ENCODE measurements around the gene CWC25. TPM values are rescaled to one million over a fixed set of nuclear protein-coding genes. Genes with fewer than 3 reads are reported as not detected.

CWC25 gene
- total and polyA plus RNA-seq, 9 of the 15 experiments (the other 6 are each of a cell fraction or from before 2014, with no cell fraction given) = 16.5 to 27.4 (median 23.0) TPM

- Histone ChIP-seq H4K20me1 (replicated peaks; ENCODE audit: control insufficient read depth, insufficient read depth, low read length) (peaks cover 55% of the 10 kb centered on the region), H3K9ac (ENCODE audit: insufficient read depth in 1 of 2, low read depth in 2 of 2, low read length in 2 of 2) (peak overlapping the region in 1 of 2 experiments; percentile 78; a peak in 2 of 4 replicates), H3K9me1 (ENCODE audit: control insufficient read depth, insufficient read depth, low read length) (peaks cover 17% of the 10 kb centered on the region), H3K27ac (ENCODE audit: extremely low read depth, low read depth, low read length) (no peak overlapping the region), H3K79me2 (ENCODE audit: control insufficient read depth, insufficient read depth, low read length) (peaks cover 76% of the 10 kb centered on the region), H3K36me3 (ENCODE audit: control insufficient read depth, insufficient read depth, low read length) (peaks cover 52% of the 10 kb centered on the region), H3K27me3 (ENCODE audit: control insufficient read depth in 2 of 2, insufficient read depth in 2 of 2, low read length in 2 of 2) (no peaks in the 10 kb centered on the region), H3K4me1 (replicated peaks in 1 of 2; ENCODE audit: control insufficient read depth in 2 of 2, insufficient read depth in 2 of 2, low read length in 2 of 2) (peaks cover 17 to 47% of the 10 kb centered on the region in 2 experiments), H2AFZ (ENCODE audit: low read depth, low read length) (no peak overlapping the region), H3K9me3 (replicated peaks; ENCODE audit: control insufficient read depth, insufficient read depth, low read depth, low read length) (no peaks in the 10 kb centered on the region), H3K4me2 (ENCODE audit: insufficient read depth, low read length) (no peak overlapping the region), H3K4me3 (no peak overlapping the region)
- ATAC-seq (no peak), FAIRE-seq (no peak), DNase-seq (ENCODE audit: extremely low read depth in 1 of 4, low spot score in 3 of 4) (no peak)
- 74% methylated on average over 9 of the region's 9 CpGs for WGBS (ENCODE audit: insufficient coverage, low coverage, missing lambda C conversion rate)
- ChIA-PET CTCF (ENCODE audit: low intra/inter-chr PET ratio) (no interaction called here), POLR2A (interaction anchor here (0.6 to 2.9 kb wide), 7 partner anchors 11 to 197 kb away, joined by 3 to 17 read pairs (median 3); no protein-coding TSS in a partner anchor)
- intact Hi-C loops (cut with micrococcal nuclease) (loop anchor here (5.0 kb wide), 2 partner anchors 53 to 108 kb away; partner anchors contain the start of gene LASP1NB), in situ Hi-C loops (cut with MboI) (no loop called here)
- BruUV-seq (replicated peaks) = no TSS peak
- TF ChIP-seq ZNF212 (CRISPR knock-in tag; IDR thresholded peaks at IDR 0.05) (no peak), HINFP (tag; conservative IDR thresholded peaks at IDR 0.05; ENCODE audit: low read depth) (no peak), NFE2L1 (tag; IDR thresholded peaks at IDR 0.05; ENCODE audit: borderline replicate concordance, low read depth) (no peak), ZNF282 (CRISPR knock-in tag; IDR thresholded peaks at IDR 0.05) (no peak), ZNF696 (CRISPR knock-in tag; conservative IDR thresholded peaks at IDR 0.05) (no peak), E2F3 (CRISPR knock-in tag; IDR thresholded peaks at IDR 0.05) (no peak), SIRT6 (IDR thresholded peaks at IDR 0.05; ENCODE audit: low read depth, low read length) (no peak), RUNX1 (IDR thresholded peaks at IDR 0.05; ENCODE audit: low read depth) (no peak), HMGXB4 (CRISPR knock-in tag; IDR thresholded peaks at IDR 0.05) (no peak), EWSR1 (IDR thresholded peaks at IDR 0.05; ENCODE audit: borderline replicate concordance, low read depth, partially characterized antibody) (no peak), MTA2 (IDR thresholded peaks at IDR 0.05; ENCODE audit: low read depth) (no peak), CREBBP (IDR thresholded peaks at IDR 0.05; ENCODE audit: low read depth, low read length) (no peak), CTBP1 (IDR thresholded peaks at IDR 0.05; ENCODE audit: borderline replicate concordance) (no peak), ZBTB33 (CRISPR knock-in tag; IDR thresholded peaks at IDR 0.05) (no peak), HDAC3 (IDR thresholded peaks at IDR 0.05; ENCODE audit: borderline replicate concordance, partially characterized antibody) (no peak), POLR3G (IDR thresholded peaks at IDR 0.05; ENCODE audit: extremely low read depth, insufficient read length, insufficient replicate concordance) (no peak), BRCA1 (IDR thresholded peaks at IDR 0.05) (no peak), BRCA1 (CRISPR knock-in tag; IDR thresholded peaks at IDR 0.05) (no peak), ZNF583 (CRISPR knock-in tag; IDR thresholded peaks at IDR 0.05) (no peak)
These were observed 48.7 kb upstream of the CWC25 start for GRCh38 chr17:38873640-38874380.

Measured in K562 (cell line).